Adrenal gland (tissue), 12 donors: Measurements from ENCODE around the gene HIGD2A. TPM values are rescaled to one million over a fixed set of nuclear protein-coding genes. Genes with fewer than 3 reads are reported as not detected.

ENCODE experiments used
- DNase-seq, 7 donors: peaks; one replicate each; pipeline ENCODE4 v3.0.0-alpha.2; 2019 to 2020
- H3K27ac ChIP-seq, 5 donors: fragments of 200-600 bp; sonication (generic) in 4 of 5; 1 replicate in 3 of 5; 2 replicates in 2 of 5; pipeline versions ENCODE4 v1.5.1 to v1.8.0; 2016 to 2020; ENCODE audit warnings: mild to moderate bottlenecking in 1 of 5
- H3K27me3 ChIP-seq: fragments of 200-600 bp; 2 replicates; pipeline ENCODE4 v1.8.0; 2021
- H3K36me3 ChIP-seq, 2 donors: fragments of 200-600 bp; replicated peaks in 1 of 2; 1 replicate in 1 of 2; 2 replicates in 1 of 2; pipeline versions ENCODE4 v1.5.1 to v1.8.0; 2018 to 2022
- H3K4me1 ChIP-seq, 2 donors: fragments of 200-600 bp; replicated peaks in 1 of 2; 1 replicate in 1 of 2; 2 replicates in 1 of 2; pipeline versions ENCODE4 v1.5.1 to v1.8.0; 2018 to 2021
- H3K4me3 ChIP-seq, 4 donors: fragments of 200-600 bp; sonication (generic) in 3 of 4; one replicate each; pipeline ENCODE4 v1.5.1; 2016 to 2018
- H3K9me3 ChIP-seq, 3 donors: fragments of 200-600 bp; sonication (generic) in 1 of 3; replicated peaks in 1 of 3; 1 replicate in 2 of 3; 2 replicates in 1 of 3; pipeline versions ENCODE4 v1.5.1 to v1.8.0; 2016 to 2021
- CTCF ChIP-seq, 6 experiments: fragments of 450-650 bp in 4 of 6; fragments of 200-600 bp in 2 of 6; sonication (generic) in 1 of 6; IDR thresholded peaks; 1 replicate in 5 of 6; 2 replicates in 1 of 6; pipeline versions ENCODE4 v1.5.1 to v1.8.0; 2016 to 2021; ENCODE audit warnings: antibody characterized with exemption in 6 of 6, mild to moderate bottlenecking in 2 of 6, moderate library complexity in 1 of 6
- POLR2A ChIP-seq, 2 donors: fragments of 450-650 bp; IDR thresholded peaks; one replicate each; pipeline ENCODE4 v1.6.1; 2017; ENCODE audit warnings: antibody characterized with exemption in 2 of 2, mild to moderate bottlenecking in 2 of 2, moderate library complexity in 1 of 2
- WGBS, 4 donors: extraction: QIAGEN DNeasy Blood & Tissue Kit in 2 of 4; methylation state at CpG; one replicate each; pipeline versions ENCODE4 v1.1.5 to v1.1.7; 2013 to 2017; 5-methylcytosine and 5-hydroxymethylcytosine counted together
- intact Hi-C, 2 donors: fragments of 100-400 bp; cut with DNase I; formaldehyde crosslinking; loops; one replicate each; pipeline versions ENCODE4 v1.14.1 to v1.15.0; 2022 to 2023
- polyA plus RNA-seq, 3 donors: library from polyadenylated mRNA; stranded (reverse); fragments of 200-250 nt in 2 of 3; fragments of 350-450 nt in 1 of 3; fragmentation: Illumina TruSeq in 1 of 3; extraction: RNeasy Lipid Tissue Mini Kit (QIAGEN cat#74804) in 1 of 3; gene quantifications; one replicate each; pipeline ENCODE4 v1.2.3, GENCODE V29; 2013 to 2014
- total RNA-seq, 9 donors: library from RNA; depleted of rRNA in 4 of 9; stranded (reverse); fragments of >200 nt in 4 of 9; fragments of 120-200 nt in 1 of 9; fragmentation: NEBNext Ultra II Directional in 1 of 9; extraction: Animal tissue kit (Norgen Biotek cat#: 25700) in 1 of 9; gene quantifications; one replicate each; pipeline versions ENCODE4 v1.1.0 to v1.2.4, GENCODE V29; 2013 to 2023
- donor health status: healthy with polysubstance abuse.
- donor health status: Bipolar disorder and iron deficiency.
- donor health status: DM: yes; HTN: yes; CAD: no.
- donor health status: DM: no; HTN: no; CAD: no.
- donor health status: DM: no; HTN: no; CAD: no.
- donor health status: DM: yes; HTN: yes; CAD: no.

The HIGD2A gene
- total and polyA plus RNA-seq, 12 donors = 112 to 492 (median 214) TPM

GRCh38 chr5:176369934-176370711, 18.4 kb upstream of the HIGD2A start:
- no peak for TF ChIP-seq CTCF (IDR thresholded peaks at IDR 0.05)
- TF ChIP-seq POLR2A (IDR thresholded peaks at IDR 0.05) = no peak
- intact Hi-C loops = no loop called here
- no peak overlapping the region for H3K27ac ChIP-seq
- H3K27me3 ChIP-seq = no peaks in the 10 kb centered on the region
- H3K9me3 ChIP-seq = no peaks in the 10 kb centered on the region
- H3K4me3 ChIP-seq = no peak overlapping the region
- peaks cover 0 to 16% of the 10 kb centered on the region in 2 donors for H3K36me3 ChIP-seq
- DNase-seq = no peak
- peaks cover 13 to 24% of the 10 kb centered on the region in 2 donors for H3K4me1 ChIP-seq
- 85 to 92% (median 89%) methylated on average over 8 of the region's 8 CpGs for WGBS, 4 donors

- Histone ChIP-seq H3K27ac (peak overlapping the region in 2 of 5 donors; percentile 30 to 71), H3K4me1 (peaks cover 13 to 16% of the 10 kb centered on the region in 2 donors), H3K27me3 (no peaks in the 10 kb centered on the region), H3K9me3 (no peaks in the 10 kb centered on the region), H3K36me3 (peaks cover 0 to 16% of the 10 kb centered on the region in 2 donors), H3K4me3 (no peak overlapping the region)
- peak; percentile 52 to 83 (median 75) for DNase-seq
- WGBS, 4 donors = 77 to 84% (median 82%) methylated on average over 10 to 13 of the region's 13 CpGs
- intact Hi-C loops = no loop called here
- TF ChIP-seq POLR2A (IDR thresholded peaks at IDR 0.05) (no peak), CTCF (IDR thresholded peaks at IDR 0.05) (no peak)
Measured at GRCh38 chr5:176371621-176372539, 16.7 kb upstream of the HIGD2A start.

- H3K4me1 ChIP-seq = peaks cover 13 to 16% of the 10 kb centered on the region in 2 donors
- intact Hi-C loops = no loop called here
- peak in 6 of 7 donors; percentile 62 to 88 (median 76) for DNase-seq
- peaks cover 0 to 16% of the 10 kb centered on the region in 2 donors for H3K36me3 ChIP-seq
- H3K27me3 ChIP-seq = no peaks in the 10 kb centered on the region
- H3K4me3 ChIP-seq = peak overlapping the region in 1 of 4 donors; percentile 7
- H3K9me3 ChIP-seq = no peaks in the 10 kb centered on the region
- H3K27ac ChIP-seq = peak overlapping the region in 3 of 5 donors; percentile 8 to 71 (median 30)
- 39 to 45% (median 44%) methylated on average over 7 of the region's 7 CpGs for WGBS, 4 donors
- TF ChIP-seq CTCF (IDR thresholded peaks at IDR 0.05) (no peak), POLR2A (IDR thresholded peaks at IDR 0.05) (no peak)
Measured at GRCh38 chr5:176373100-176373818, 15.3 kb upstream of the HIGD2A start.
